GM23338 (cell line): ENCODE measurements around the gene CAPN15.
"Not testable (repeated sequence)": the region's sequence is repeated elsewhere in the genome, so short reads cannot be mapped to it uniquely, and the experiment has no call there.

Experiments
- CREB1 ChIP-seq: fragments of 250-450 bp; sonication (Bioruptor Pico); IDR thresholded peaks from 2 replicates; pipeline ENCODE4 v1.5.0; 2020; ENCODE audit warnings: low read depth, mild to moderate bottlenecking, moderate library complexity
- TF ChIP-seq, protein P1 (sequence below), 2 experiments: fragments of 200-600 bp in 1 of 2; sonication (generic) in 1 of 2; conservative IDR thresholded peaks; 2 replicates each; pipeline versions ENCODE4 v1.5.1 to v1.6.1; 2016 to 2017; ENCODE audit warnings: antibody characterized with exemption in 2 of 2, low read depth in 2 of 2, mild to moderate bottlenecking in 2 of 2, moderate library complexity in 1 of 2
- TF ChIP-seq, protein P2 (sequence below): IDR thresholded peaks from 2 replicates; pipeline ENCODE4 v1.6.1; 2016; ENCODE audit warnings: antibody characterized with exemption

DNA sequence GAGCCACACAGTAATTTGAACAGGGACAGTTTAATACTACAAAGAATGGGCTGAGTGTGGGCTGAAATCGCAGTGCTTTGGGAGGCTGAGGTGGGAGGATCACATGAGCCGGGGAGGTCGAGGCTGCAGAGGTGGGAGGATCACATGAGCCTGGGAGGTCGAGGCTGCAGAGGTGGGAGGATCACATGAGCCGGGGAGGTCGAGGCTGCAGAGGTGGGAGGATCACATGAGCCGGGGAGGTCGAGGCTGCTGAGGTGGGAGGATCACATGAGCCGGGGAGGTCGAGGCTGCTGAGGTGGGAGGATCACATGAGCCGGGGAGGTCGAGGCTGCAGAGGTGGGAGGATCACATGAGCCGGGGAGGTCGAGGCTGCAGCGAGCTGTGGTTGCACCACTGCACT lies 32.8 kb upstream of the CAPN15 start:
- TF ChIP-seq, protein P1, sequence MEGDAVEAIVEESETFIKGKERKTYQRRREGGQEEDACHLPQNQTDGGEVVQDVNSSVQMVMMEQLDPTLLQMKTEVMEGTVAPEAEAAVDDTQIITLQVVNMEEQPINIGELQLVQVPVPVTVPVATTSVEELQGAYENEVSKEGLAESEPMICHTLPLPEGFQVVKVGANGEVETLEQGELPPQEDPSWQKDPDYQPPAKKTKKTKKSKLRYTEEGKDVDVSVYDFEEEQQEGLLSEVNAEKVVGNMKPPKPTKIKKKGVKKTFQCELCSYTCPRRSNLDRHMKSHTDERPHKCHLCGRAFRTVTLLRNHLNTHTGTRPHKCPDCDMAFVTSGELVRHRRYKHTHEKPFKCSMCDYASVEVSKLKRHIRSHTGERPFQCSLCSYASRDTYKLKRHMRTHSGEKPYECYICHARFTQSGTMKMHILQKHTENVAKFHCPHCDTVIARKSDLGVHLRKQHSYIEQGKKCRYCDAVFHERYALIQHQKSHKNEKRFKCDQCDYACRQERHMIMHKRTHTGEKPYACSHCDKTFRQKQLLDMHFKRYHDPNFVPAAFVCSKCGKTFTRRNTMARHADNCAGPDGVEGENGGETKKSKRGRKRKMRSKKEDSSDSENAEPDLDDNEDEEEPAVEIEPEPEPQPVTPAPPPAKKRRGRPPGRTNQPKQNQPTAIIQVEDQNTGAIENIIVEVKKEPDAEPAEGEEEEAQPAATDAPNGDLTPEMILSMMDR (conservative IDR thresholded peaks at IDR 0.05; ENCODE audit: low read depth in 2 of 2) = not testable (repeated sequence)
- TF ChIP-seq, protein P2, sequence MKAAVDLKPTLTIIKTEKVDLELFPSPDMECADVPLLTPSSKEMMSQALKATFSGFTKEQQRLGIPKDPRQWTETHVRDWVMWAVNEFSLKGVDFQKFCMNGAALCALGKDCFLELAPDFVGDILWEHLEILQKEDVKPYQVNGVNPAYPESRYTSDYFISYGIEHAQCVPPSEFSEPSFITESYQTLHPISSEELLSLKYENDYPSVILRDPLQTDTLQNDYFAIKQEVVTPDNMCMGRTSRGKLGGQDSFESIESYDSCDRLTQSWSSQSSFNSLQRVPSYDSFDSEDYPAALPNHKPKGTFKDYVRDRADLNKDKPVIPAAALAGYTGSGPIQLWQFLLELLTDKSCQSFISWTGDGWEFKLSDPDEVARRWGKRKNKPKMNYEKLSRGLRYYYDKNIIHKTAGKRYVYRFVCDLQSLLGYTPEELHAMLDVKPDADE = not testable (repeated sequence)
- not testable (repeated sequence) for TF ChIP-seq CREB1 (CRISPR knock-in tag)
